Measurements from ENCODE around the gene MDFI.

Gene MDFI

GRCh38 chr6:41651246-41651961, 13.1 kb downstream of the MDFI start:
- no peak for DNase-seq (ENCODE audit: low spot score)

- no peak for DNase-seq (ENCODE audit: low spot score)
Observed at GRCh38 chr6:41651962-41652657, 13.8 kb downstream of the MDFI start.

- no peak for DNase-seq (ENCODE audit: low spot score)
Observed at GRCh38 chr6:41652866-41653652, 14.8 kb downstream of the MDFI start.

DNA sequence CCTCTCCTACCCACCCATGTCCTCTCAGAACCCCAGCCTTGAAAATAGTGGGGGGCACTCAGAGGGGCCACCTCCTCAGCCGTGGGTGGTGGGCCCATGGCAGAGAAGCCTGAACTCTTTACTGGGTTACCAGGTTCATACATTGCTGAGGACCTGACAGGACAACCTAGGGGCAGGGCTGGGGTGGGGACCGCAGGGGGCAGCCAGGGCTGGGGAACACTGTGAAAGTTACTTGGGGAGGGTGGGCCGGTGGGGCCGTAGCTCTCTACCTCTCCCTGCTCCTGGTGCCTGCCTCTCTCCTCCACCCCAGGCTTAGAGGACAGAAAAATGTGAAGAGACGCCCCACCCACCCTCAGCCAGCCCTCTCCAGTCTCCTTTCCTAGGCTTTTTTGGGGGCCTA, 15.4 kb downstream of the MDFI start:
- no peak for DNase-seq (ENCODE audit: low spot score)

DNA sequence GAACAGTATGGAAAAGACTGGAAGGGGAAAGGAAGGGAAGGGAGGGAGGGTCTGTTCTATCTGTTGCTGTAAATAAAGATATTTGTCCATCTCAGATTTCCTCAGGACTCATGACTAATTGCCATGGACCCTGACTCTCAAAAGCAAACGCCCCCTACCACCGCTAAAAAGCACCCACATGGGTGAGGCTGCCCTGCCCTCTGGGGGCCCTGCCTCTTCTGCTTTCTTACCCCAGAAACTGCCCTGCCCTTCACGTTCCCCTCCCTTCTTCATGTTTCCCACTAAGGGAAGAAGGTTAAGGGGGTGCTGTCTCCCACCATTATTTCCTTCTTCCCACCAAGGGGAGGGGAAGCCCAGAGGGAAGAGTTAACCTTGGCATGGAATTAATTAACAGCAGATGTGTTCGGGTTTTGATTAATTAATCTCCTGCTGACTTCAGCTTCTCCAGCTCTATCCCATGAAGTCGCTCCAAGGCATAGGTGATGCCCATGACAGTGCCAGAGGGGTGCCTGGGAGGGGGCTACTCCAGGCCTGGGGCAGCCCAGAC, 16.0 kb downstream of the MDFI start:
- DNase-seq (ENCODE audit: low spot score) = no peak

DNA sequence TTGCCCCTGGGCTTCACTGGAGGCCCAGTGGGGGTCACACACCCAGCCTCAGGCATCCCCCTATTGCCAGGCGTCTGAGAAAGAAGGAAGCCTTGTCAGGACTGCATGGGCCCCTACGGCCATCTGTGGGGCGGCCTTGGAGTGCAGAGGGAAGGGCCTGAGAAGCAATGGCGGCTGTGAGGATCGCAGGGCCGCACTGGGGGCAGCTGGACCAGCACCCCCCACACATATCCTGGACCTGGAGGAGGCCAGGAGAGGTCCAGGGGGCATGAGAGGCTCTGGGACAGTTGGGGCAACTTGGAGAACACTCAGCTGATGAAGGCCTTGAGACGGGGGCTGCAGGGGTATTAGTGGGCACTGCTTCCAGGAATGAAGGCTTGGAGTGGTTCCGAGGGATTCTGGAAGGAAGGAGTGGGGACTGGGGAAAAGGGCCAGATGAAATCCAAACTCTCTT, 16.5 kb downstream of the MDFI start:
- DNase-seq (ENCODE audit: low spot score) = no peak

DNA sequence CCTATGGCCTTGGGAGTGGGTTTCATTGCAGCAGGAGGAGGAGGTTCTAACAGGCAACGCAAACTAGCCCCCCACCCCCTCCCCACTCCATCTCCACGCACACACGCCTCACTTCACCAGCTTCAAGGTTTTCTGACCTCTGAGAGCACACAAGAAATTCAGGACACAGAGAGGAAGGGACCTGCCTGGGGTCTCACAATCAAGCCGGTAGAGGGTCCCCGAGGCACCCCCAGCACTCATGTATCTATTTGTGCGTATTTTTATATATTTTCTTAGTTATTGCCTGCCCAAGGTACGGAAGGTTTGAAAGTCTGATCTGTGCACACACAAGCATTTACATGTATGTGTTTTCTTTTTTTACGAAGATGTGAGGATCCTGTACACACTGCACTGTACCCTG, 16.9 kb downstream of the MDFI start:
- no peak for DNase-seq (ENCODE audit: low spot score)

GRCh38 chr6:41655646-41656001, 17.4 kb downstream of the MDFI start:
- DNase-seq (ENCODE audit: low spot score) = no peak

- no peak for DNase-seq (ENCODE audit: low spot score)
Observed at GRCh38 chr6:41656002-41656691, 17.9 kb downstream of the MDFI start.

DNA sequence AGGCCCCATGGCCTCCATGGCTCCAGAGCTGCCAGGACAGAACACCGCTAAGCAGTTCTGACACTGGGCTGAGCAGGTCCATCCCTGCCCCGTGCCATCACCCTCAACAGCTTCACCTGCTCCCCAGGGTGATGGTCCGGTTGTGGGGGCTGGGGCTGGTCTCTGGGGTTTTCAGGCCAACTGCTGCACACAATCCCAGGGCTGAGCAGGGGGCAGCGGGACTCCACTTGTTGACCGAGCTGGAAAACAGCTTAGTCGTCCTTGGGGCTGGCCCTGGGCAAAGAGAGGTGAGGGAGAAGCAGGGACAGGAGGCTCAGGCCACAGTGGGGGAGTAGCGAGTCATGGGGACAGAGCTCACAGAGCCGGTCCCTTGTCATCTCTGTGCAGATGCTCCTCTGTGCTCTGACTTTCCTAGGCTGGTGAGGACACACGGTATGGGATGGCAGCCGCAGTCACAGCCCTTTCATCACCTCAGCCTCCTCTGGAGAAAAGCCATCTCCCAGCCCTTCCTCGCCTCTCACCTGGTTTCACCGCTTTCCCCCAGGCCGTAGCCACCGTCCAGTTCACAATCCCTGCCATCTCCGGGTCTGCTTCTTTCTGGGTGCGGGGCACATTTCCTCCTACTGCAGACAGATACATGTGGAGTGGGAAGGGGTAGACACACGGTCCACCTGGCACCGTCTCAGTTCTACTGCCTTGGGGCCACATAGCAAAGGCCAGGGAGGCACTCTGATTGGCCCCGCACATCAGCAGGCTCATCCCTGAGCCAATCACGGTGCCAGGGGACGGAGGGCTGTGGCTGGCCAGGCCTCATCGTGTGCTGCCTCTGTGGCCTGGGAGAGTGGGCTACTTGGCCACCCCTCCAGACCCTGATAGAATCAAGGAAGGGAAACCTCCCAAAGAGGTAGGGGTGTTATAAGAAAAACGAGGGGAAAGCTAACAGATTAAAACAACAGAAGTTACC, 19.1 kb downstream of the MDFI start:
- DNase-seq (ENCODE audit: low spot score) = no peak

GRCh38 chr6:41658636-41659035, 20.4 kb downstream of the MDFI start:
- no peak for DNase-seq (ENCODE audit: low spot score)

- DNase-seq (ENCODE audit: low spot score) = no peak
Observed at GRCh38 chr6:41659935-41660334, 21.7 kb downstream of the MDFI start.

- DNase-seq (ENCODE audit: low spot score) = no peak
Observed at GRCh38 chr6:41663568-41663967, 25.3 kb downstream of the MDFI start.

DNA sequence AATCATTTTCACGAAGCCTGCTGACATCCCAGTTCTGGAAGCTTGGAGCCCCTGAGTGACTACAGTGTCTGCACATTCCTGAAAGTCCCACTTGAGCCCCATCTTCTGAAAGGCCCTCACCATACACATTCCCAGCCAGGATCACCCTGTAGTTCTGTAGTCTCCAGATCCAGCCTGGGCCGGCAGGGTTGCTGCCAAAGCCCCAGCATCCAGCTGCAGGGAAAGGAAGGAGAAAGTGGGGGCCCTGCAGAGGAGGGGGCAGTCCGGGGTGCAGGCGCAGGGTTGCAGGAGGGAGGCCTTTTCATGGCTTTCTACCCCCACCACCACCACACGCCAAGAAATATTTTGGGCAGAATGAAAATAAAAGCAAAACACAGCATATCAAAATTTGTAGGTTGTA, 26.0 kb downstream of the MDFI start:
- DNase-seq (ENCODE audit: low spot score) = no peak

- DNase-seq (ENCODE audit: low spot score) = no peak
Observed at GRCh38 chr6:41667195-41667594, 28.9 kb downstream of the MDFI start.

GRCh38 chr6:41668968-41669367, 30.7 kb downstream of the MDFI start:
- no peak for DNase-seq (ENCODE audit: low spot score)

- no peak for DNase-seq (ENCODE audit: low spot score)
Observed at GRCh38 chr6:41670703-41671360, 32.6 kb downstream of the MDFI start.

- DNase-seq (ENCODE audit: low spot score) = no peak
Observed at GRCh38 chr6:41671376-41671775, 33.1 kb downstream of the MDFI start.

- DNase-seq (ENCODE audit: low spot score) = no peak
Observed at GRCh38 chr6:41672016-41672415, 33.7 kb downstream of the MDFI start.
